ENCODE results near the gene SLC5A10.
"Not testable (repeated sequence)": the region's sequence is repeated elsewhere in the genome, so short reads cannot be mapped to it uniquely, and the experiment has no call there.

SLC5A10 gene

GRCh38 chr17:19042369-19042768 is 90.4 kb downstream of the SLC5A10 start:
- DNase-seq (ENCODE audit: low read depth): not testable (repeated sequence)

- DNase-seq (ENCODE audit: low read depth): not testable (repeated sequence)
Measured at GRCh38 chr17:19043032-19043431, 91.1 kb downstream of the SLC5A10 start.

GRCh38 chr17:19044643-19045042 is 92.7 kb downstream of the SLC5A10 start:
- not testable (repeated sequence) for DNase-seq (ENCODE audit: low read depth)

- DNase-seq (ENCODE audit: low read depth): not testable (repeated sequence)
Measured at GRCh38 chr17:19046782-19047375, 94.9 kb downstream of the SLC5A10 start, which contains the start of gene GRAP. Gene GRAP, minus strand, starts transcription at chr17:19046957. Its CDS starts 31 bp downstream, at chr17:19046926.

GRCh38 chr17:19047510-19047909 is 95.5 kb downstream of the SLC5A10 start:
- not testable (repeated sequence) for DNase-seq (ENCODE audit: low read depth)

- DNase-seq (ENCODE audit: low read depth): not testable (repeated sequence)
Measured at GRCh38 chr17:19048826-19049225, 96.9 kb downstream of the SLC5A10 start.

- not testable (repeated sequence) for DNase-seq (ENCODE audit: low read depth)
Measured at GRCh38 chr17:19055447-19055846, 103.5 kb downstream of the SLC5A10 start.

GRCh38 chr17:19062009-19062717 is 110.2 kb downstream of the SLC5A10 start:
- not testable (repeated sequence) for DNase-seq (ENCODE audit: low read depth)

GRCh38 chr17:19062718-19063325 is 110.9 kb downstream of the SLC5A10 start:
- DNase-seq (ENCODE audit: low read depth): not testable (repeated sequence)

GRCh38 chr17:19063326-19063956 is 111.5 kb downstream of the SLC5A10 start:
- DNase-seq (ENCODE audit: low read depth): not testable (repeated sequence)

GRCh38 chr17:19064378-19064777 is 112.4 kb downstream of the SLC5A10 start:
- DNase-seq (ENCODE audit: low read depth): not testable (repeated sequence)

GRCh38 chr17:19070318-19071168 is 118.6 kb downstream of the SLC5A10 start:
- not testable (repeated sequence) for DNase-seq (ENCODE audit: low read depth)
